ENCODE results near the gene XPO1.

The XPO1 gene

DNA sequence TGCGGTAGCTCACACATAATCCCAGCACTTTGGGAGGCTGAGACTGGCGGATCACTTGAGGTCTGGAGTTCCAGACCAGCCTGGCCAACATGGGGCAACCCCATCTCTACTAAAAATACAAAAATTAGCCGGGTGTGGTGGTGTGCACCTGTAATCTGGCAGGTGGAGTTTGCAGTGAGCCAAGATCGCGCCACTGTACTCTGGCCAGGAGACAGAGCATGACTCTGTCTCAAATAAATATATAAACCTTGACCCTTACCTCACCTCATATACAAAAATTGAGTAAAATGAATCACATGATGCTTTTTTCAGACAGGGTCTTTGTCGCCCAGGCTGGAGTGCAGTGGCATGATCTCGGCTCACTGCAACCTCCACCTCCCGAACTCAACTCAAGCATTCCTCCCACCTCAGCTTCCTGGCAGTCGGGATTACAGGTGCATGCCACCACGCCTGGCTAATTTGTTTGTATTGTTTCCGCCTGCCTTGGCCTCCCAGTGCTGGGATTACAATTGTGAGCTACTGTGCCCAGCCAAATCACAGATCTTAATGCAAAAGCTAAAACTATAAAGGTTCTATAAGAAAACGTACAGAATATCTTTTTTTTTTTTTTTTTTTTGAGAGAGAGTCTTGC lies 25.3 kb downstream of the XPO1 start:
- no peaks in the 10 kb centered on the region for H3K4me1 ChIP-seq (ENCODE audit: low read depth, poor library complexity, severe bottlenecking)
- H3K36me3 ChIP-seq (ENCODE audit: insufficient read depth): peaks cover 16% of the 10 kb centered on the region; the same call in 1 of the 2 replicates
- no peak overlapping the region for H3K27ac ChIP-seq
- no peak overlapping the region for H3K4me3 ChIP-seq (IDR thresholded peaks at IDR 0.05; ENCODE audit: insufficient read depth, low read depth, low read length)
- no peak overlapping the region for H3K4me2 ChIP-seq
- H3K79me2 ChIP-seq (ENCODE audit: insufficient read depth, low read depth): peaks cover 98% of the 10 kb centered on the region
- TF ChIP-seq, protein P1, sequence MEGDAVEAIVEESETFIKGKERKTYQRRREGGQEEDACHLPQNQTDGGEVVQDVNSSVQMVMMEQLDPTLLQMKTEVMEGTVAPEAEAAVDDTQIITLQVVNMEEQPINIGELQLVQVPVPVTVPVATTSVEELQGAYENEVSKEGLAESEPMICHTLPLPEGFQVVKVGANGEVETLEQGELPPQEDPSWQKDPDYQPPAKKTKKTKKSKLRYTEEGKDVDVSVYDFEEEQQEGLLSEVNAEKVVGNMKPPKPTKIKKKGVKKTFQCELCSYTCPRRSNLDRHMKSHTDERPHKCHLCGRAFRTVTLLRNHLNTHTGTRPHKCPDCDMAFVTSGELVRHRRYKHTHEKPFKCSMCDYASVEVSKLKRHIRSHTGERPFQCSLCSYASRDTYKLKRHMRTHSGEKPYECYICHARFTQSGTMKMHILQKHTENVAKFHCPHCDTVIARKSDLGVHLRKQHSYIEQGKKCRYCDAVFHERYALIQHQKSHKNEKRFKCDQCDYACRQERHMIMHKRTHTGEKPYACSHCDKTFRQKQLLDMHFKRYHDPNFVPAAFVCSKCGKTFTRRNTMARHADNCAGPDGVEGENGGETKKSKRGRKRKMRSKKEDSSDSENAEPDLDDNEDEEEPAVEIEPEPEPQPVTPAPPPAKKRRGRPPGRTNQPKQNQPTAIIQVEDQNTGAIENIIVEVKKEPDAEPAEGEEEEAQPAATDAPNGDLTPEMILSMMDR (conservative IDR thresholded peaks at IDR 0.05; ENCODE audit: low read depth, low read length): no peak
- H3K9ac ChIP-seq: no peak overlapping the region
- peaks cover 11% of the 10 kb centered on the region; the same call in 1 of the 2 replicates for H4K20me1 ChIP-seq (ENCODE audit: insufficient read depth)
- no peaks in the 10 kb centered on the region for H3K27me3 ChIP-seq (ENCODE audit: insufficient read depth, low read depth)
- no peak overlapping the region for H2AFZ ChIP-seq (ENCODE audit: low read depth)

DNA sequence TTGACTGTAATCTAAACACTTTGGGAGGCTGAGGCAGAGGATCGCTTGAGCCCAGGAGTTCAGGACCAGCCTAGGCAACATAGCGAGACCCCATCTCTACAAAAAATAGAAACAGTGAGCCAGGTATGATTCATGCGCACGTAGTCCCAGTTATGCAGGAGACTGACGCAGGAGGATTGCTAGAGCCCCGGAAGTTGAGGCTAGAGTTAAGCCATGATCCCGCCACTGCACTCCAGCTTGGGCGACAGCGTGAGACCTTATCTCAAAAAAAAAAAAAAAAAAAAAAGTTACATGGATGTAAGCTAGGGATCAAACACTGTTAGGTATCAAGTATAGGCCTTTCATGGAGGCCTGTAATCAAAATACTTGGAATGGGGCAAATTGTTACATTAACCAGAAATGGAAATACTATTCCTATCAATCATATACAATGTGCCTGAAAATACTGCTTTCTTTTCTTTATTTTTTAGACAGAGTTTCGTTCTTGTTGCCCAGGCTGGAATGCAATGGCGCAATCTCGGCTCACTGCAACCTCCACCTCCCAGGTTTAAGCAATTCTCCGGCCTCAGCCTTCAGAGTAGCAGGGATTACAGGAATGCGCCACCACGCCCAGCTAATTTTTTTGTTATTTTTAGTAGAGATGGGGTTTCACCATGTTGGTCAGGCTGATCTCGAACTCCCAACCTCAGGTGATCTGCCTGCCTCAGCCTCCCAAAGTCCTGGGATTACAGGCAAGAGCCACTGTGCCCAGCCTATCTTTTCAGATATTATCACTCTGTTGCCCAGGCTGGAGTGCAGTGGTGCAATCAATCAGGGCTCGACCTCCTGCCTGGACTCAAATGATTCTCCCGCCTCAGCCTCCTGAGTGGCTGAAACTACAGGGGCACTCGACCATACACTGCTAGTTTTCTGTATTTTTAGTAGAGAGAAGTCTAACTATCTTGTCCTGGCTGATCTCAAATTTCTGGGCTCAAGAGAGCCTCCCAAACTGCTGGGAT lies 27.2 kb downstream of the XPO1 start:
- Histone ChIP-seq H2AFZ (ENCODE audit: low read depth) (no peak overlapping the region), H4K20me1 (ENCODE audit: insufficient read depth) (peaks cover 6% of the 10 kb centered on the region; the same call in 1 of the 2 replicates), H3K4me1 (ENCODE audit: low read depth, poor library complexity, severe bottlenecking) (no peaks in the 10 kb centered on the region), H3K36me3 (ENCODE audit: insufficient read depth) (peaks cover 13% of the 10 kb centered on the region; the same call in 1 of the 2 replicates), H3K27me3 (ENCODE audit: insufficient read depth, low read depth) (no peaks in the 10 kb centered on the region), H3K27ac (no peak overlapping the region), H3K79me2 (ENCODE audit: insufficient read depth, low read depth) (peaks cover 96% of the 10 kb centered on the region), H3K9ac (no peak overlapping the region), H3K4me2 (no peak overlapping the region), H3K4me3 (IDR thresholded peaks at IDR 0.05; ENCODE audit: insufficient read depth, low read depth, low read length) (no peak overlapping the region)
- TF ChIP-seq, protein P1 (conservative IDR thresholded peaks at IDR 0.05; ENCODE audit: low read depth, low read length): no peak

DNA sequence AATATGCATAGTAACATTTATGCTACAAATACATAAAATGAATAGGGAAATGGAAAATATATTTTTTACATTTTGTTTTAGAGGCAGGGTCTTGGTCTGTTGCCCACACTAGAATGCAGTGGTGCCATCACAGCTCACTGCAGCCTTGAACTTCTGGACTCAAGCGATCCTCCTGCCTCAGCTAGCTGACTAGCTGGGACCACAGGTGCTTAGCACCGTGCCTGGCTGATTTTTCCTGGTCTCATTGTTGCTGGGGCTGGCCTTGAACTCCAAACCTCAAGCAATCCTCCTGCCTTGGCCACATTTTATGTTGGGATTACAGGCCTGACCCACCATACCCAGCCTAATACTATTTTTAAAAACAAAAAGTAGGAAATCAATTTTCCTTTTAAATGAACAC lies 33.2 kb downstream of the XPO1 start:
- Histone ChIP-seq H3K27ac (no peak overlapping the region), H3K4me1 (ENCODE audit: low read depth, poor library complexity, severe bottlenecking) (no peaks in the 10 kb centered on the region), H3K4me2 (no peak overlapping the region), H3K36me3 (ENCODE audit: insufficient read depth) (no peaks in the 10 kb centered on the region), H3K79me2 (ENCODE audit: insufficient read depth, low read depth) (peaks cover 69% of the 10 kb centered on the region), H3K27me3 (ENCODE audit: insufficient read depth, low read depth) (no peaks in the 10 kb centered on the region), H2AFZ (ENCODE audit: low read depth) (no peak overlapping the region), H3K9ac (no peak overlapping the region), H4K20me1 (ENCODE audit: insufficient read depth) (no peaks in the 10 kb centered on the region; the same call in 1 of the 2 replicates), H3K4me3 (IDR thresholded peaks at IDR 0.05; ENCODE audit: insufficient read depth, low read depth, low read length) (no peak overlapping the region)
- TF ChIP-seq, protein P1 (conservative IDR thresholded peaks at IDR 0.05; ENCODE audit: low read depth, low read length): no peak

DNA sequence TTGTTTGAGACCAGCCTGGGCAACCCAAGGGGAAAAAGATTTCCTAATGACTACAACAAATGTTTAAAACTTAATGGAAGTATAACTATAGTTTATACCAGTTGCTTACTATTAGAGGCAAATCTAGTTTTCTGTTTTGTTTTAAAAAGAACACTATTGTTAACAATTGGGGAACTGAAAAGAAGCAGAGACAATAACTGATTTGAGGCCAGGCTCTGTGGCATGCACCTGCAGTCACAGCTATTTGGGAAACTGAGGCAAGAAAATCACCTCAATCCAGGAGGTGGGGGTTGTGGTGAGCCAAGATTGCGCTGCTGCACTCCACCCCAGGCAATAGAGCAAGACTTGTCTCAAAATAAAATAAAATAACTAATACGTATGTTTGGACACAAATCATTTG lies 39.1 kb downstream of the XPO1 start:
- Histone ChIP-seq H3K27ac (no peak overlapping the region), H3K4me1 (ENCODE audit: low read depth, poor library complexity, severe bottlenecking) (peaks cover 18% of the 10 kb centered on the region), H3K79me2 (ENCODE audit: insufficient read depth, low read depth) (peaks cover 29% of the 10 kb centered on the region; the same call in 1 of the 2 replicates), H3K4me3 (IDR thresholded peaks at IDR 0.05; ENCODE audit: insufficient read depth, low read depth, low read length) (no peak overlapping the region), H4K20me1 (ENCODE audit: insufficient read depth) (0 out of 2 replicates have a peak, but pooled peaks cover 3% of the 10 kb centered on the region), H3K36me3 (ENCODE audit: insufficient read depth) (peaks cover 28% of the 10 kb centered on the region; the same call in 1 of the 2 replicates), H2AFZ (ENCODE audit: low read depth) (no peak overlapping the region), H3K27me3 (ENCODE audit: insufficient read depth, low read depth) (no peaks in the 10 kb centered on the region), H3K4me2 (no peak overlapping the region), H3K9ac (no peak overlapping the region)
- TF ChIP-seq, protein P1 (conservative IDR thresholded peaks at IDR 0.05; ENCODE audit: low read depth, low read length): no peak

Measured in KMS-11 (cell line).